ENCODE results near the gene LBR. TPM values are rescaled to one million over a fixed set of nuclear protein-coding genes. Genes with fewer than 3 reads are reported as not detected.

Gene LBR
- total RNA-seq, 1 experiment from 2014 or later, result 60.9 TPM

GRCh38 chr1:225380691-225381090, 47.1 kb downstream of the LBR start:
- H4K91ac ChIP-seq (ENCODE audit: insufficient read length, low read depth, low read length), result no peak overlapping the region
- no peaks in the 10 kb centered on the region for H3K36me3 Mint-ChIP-seq (ENCODE audit: insufficient read depth in 1 of 3, low read depth in 3 of 3)
- H4K20me1 ChIP-seq (ENCODE audit: control insufficient read depth, insufficient read depth, insufficient read length), result no peaks in the 10 kb centered on the region
- H3K4me1 Mint-ChIP-seq, result peaks cover 16% of the 10 kb centered on the region in 2 experiments
- H3K23ac ChIP-seq (ENCODE audit: insufficient read length, low read depth, low read length), result no peak overlapping the region
- H3K4ac ChIP-seq (ENCODE audit: low read depth, low read length), result no peak overlapping the region
- no peak overlapping the region for H2AK5ac ChIP-seq (ENCODE audit: insufficient read length, low read length)
- H4K5ac ChIP-seq (ENCODE audit: insufficient read length, low read depth, low read length), result no peak overlapping the region
- H3K27me3 ChIP-seq (ENCODE audit: insufficient read depth, low read length), result no peaks in the 10 kb centered on the region
- no peak overlapping the region for H2BK15ac ChIP-seq (ENCODE audit: low read depth, low read length)
- no peak overlapping the region for H2BK5ac ChIP-seq (ENCODE audit: insufficient read length, low read length)
- H3K14ac ChIP-seq (ENCODE audit: insufficient read depth, low read length), result no peak overlapping the region
- H2BK120ac ChIP-seq (ENCODE audit: low read depth, low read length, poor library complexity, severe bottlenecking), result no peak overlapping the region
- H3K27ac Mint-ChIP-seq, result no peak overlapping the region
- H3K27ac ChIP-seq (ENCODE audit: insufficient read length, low read depth, low read length), result no peak overlapping the region
- no peak for TF ChIP-seq CTCF (conservative IDR thresholded peaks at IDR 0.05)
- no peak overlapping the region for H3T11ph ChIP-seq (ENCODE audit: low read length)
- H2BK20ac ChIP-seq (ENCODE audit: low read depth, low read length, poor library complexity, severe bottlenecking), result no peak overlapping the region
- H2AFZ ChIP-seq (ENCODE audit: low read length), result no peak overlapping the region
- H3K9me3 ChIP-seq (ENCODE audit: control insufficient read depth, low read depth, low read length), result no peaks in the 10 kb centered on the region
- H3K18ac ChIP-seq (ENCODE audit: insufficient read length, low read depth, low read length), result no peak overlapping the region
- no peak overlapping the region for H2BK12ac ChIP-seq (ENCODE audit: insufficient read length, low read depth, low read length)
- DNase-seq, result no peak
- no peak overlapping the region for H4K8ac ChIP-seq (replicated peaks; ENCODE audit: insufficient read length, low read depth, low read length)
- H3K4me1 ChIP-seq (ENCODE audit: insufficient read depth, low read length), result no peaks in the 10 kb centered on the region; the same call in 1 of the 2 replicates
- no peak overlapping the region for H3K9ac ChIP-seq (ENCODE audit: extremely low read depth, insufficient read length, low read length)
- H3K79me2 ChIP-seq (ENCODE audit: insufficient read depth, low read length), result no peaks in the 10 kb centered on the region
- no peaks in the 10 kb centered on the region for H3K23me2 ChIP-seq (ENCODE audit: insufficient read length, low read depth, low read length, poor library complexity, severe bottlenecking)
- no peaks in the 10 kb centered on the region for H3K27me3 Mint-ChIP-seq (ENCODE audit: low read depth)
- no peaks in the 10 kb centered on the region for H3K9me3 Mint-ChIP-seq
- WGBS (ENCODE audit: extremely low coverage, insufficient read length, low lambda C conversion rate), result no CpG with 5 or more reads among the region's 1 CpG
- H3K79me1 ChIP-seq (ENCODE audit: insufficient read depth, low read depth, low read length, poor library complexity, severe bottlenecking), result no peaks in the 10 kb centered on the region
- no peak overlapping the region for H3K4me2 ChIP-seq (ENCODE audit: insufficient read depth, insufficient read length, low read length)
- no peak overlapping the region for H3K56ac ChIP-seq (ENCODE audit: insufficient read length, low read depth, low read length)
- H3K4me3 Mint-ChIP-seq, result no peak overlapping the region
